Measurements from ENCODE around the gene ELAVL1. TPM values are rescaled to one million over a fixed set of nuclear protein-coding genes. Genes with fewer than 3 reads are reported as not detected.

ELAVL1 gene
- total and polyA plus RNA-seq, 9 of the 15 experiments (the other 6 are each of a cell fraction or from before 2014, with no cell fraction given): 4.3 to 172 (median 69.2) TPM

GRCh38 chr19:8004723-8005513 is 523 bp downstream of the ELAVL1 start (continued):
- TF ChIP-seq MEF2D (tag; conservative IDR thresholded peaks at IDR 0.05; ENCODE audit: low read depth): no peak
- TF ChIP-seq PHF8 (IDR thresholded peaks at IDR 0.05; ENCODE audit: borderline replicate concordance, low read length): peak; percentile 33; the same call in 1 of the 2 replicates
- TF ChIP-seq CHD7 (IDR thresholded peaks at IDR 0.05; ENCODE audit: low read depth, low read length): no peak
- TF ChIP-seq MTA1 (IDR thresholded peaks at IDR 0.05; ENCODE audit: borderline replicate concordance): no peak
- TF ChIP-seq TCF3 (CRISPR knock-in tag; IDR thresholded peaks at IDR 0.05): no peak
- TF ChIP-seq EGR1 (conservative IDR thresholded peaks at IDR 0.05): peak; percentile 66
- no peak for TF ChIP-seq SMC3 (conservative IDR thresholded peaks at IDR 0.05; ENCODE audit: insufficient read depth, low read depth, low read length)
- TF ChIP-seq ZC3H4 (CRISPR knock-in tag; IDR thresholded peaks at IDR 0.05; ENCODE audit: borderline replicate concordance): no peak
- no peak for TF ChIP-seq ZNF175 (CRISPR knock-in tag; IDR thresholded peaks at IDR 0.05; ENCODE audit: low read depth)
- TF ChIP-seq GATAD2A (IDR thresholded peaks at IDR 0.05): no peak
- TF ChIP-seq FOXJ3 (CRISPR knock-in tag; IDR thresholded peaks at IDR 0.05): no peak
- TF ChIP-seq TFE3 (CRISPR knock-in tag; IDR thresholded peaks at IDR 0.05): no peak
- TF ChIP-seq FOXA3 (CRISPR knock-in tag; conservative IDR thresholded peaks at IDR 0.05 in 1 of 2, IDR thresholded peaks at IDR 0.05 in 1 of 2): no peak
